ENCODE measurements around the gene HLTF.

The HLTF gene, protein sequence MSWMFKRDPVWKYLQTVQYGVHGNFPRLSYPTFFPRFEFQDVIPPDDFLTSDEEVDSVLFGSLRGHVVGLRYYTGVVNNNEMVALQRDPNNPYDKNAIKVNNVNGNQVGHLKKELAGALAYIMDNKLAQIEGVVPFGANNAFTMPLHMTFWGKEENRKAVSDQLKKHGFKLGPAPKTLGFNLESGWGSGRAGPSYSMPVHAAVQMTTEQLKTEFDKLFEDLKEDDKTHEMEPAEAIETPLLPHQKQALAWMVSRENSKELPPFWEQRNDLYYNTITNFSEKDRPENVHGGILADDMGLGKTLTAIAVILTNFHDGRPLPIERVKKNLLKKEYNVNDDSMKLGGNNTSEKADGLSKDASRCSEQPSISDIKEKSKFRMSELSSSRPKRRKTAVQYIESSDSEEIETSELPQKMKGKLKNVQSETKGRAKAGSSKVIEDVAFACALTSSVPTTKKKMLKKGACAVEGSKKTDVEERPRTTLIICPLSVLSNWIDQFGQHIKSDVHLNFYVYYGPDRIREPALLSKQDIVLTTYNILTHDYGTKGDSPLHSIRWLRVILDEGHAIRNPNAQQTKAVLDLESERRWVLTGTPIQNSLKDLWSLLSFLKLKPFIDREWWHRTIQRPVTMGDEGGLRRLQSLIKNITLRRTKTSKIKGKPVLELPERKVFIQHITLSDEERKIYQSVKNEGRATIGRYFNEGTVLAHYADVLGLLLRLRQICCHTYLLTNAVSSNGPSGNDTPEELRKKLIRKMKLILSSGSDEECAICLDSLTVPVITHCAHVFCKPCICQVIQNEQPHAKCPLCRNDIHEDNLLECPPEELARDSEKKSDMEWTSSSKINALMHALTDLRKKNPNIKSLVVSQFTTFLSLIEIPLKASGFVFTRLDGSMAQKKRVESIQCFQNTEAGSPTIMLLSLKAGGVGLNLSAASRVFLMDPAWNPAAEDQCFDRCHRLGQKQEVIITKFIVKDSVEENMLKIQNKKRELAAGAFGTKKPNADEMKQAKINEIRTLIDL

DNA sequence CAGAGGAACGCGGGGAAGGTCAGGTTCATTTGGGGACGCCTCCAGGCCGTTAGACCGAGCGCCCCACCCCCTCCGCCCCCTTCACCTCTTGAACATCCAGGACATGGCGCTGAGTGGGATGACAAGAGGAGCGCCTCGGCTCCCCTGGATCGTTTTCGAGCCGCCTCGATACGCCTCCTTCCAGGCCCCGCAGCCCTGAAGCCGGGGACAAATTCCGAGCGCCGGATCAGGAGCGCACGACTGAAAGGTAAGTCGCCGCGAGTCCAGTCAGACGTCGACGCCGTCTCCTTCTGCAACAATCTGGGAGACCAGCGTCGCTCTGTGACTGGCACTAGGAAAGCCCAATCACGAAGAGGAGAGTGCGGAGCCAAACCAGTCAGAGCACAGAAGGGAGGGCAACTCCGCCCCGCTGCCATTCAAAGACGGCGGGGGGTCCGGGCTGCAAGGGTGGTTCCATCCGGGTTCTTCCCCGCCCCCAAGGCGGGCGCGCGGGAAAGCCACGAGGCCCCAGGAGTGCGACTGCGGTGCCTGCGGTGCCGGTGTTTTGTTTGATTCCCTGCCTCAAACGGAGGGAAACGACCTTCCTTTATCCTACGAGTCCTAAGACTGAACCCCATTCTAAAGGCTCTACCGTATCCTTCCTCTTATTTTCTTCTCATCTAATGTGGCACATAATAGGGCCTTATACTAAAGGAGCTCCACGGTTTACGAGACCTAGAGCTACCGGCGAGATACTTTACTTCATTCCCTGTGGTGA, at the start of gene HLTF:
Gene HLTF, minus strand, starts transcription at position 302 of the 757 bp plus-strand sequence. Its CDS starts 197 bp downstream, at position 105.
- Histone ChIP-seq H3K4me1 (ENCODE audit: insufficient read depth, low read length) (no peaks in the 10 kb centered on the region), H3K9ac (ENCODE audit: low read depth, low read length) (peak within 1 kb of the TSS; percentile 77; the same call in 1 of the 2 replicates), H3K4me3 (ENCODE audit: low read length) (peak within 1 kb of the TSS; percentile 78), H3K36me3 (ENCODE audit: insufficient read depth, low read depth, low read length) (peaks cover 22% of the 10 kb centered on the region; the same call in 1 of the 2 replicates), H3K27ac (ENCODE audit: low read length) (no peak within 1 kb of the TSS), H3K9me3 (ENCODE audit: insufficient read depth, low read depth, low read length) (no peaks in the 10 kb centered on the region), H3K27me3 (ENCODE audit: insufficient read depth, low read length) (peaks cover 9% of the 10 kb centered on the region)

DNA sequence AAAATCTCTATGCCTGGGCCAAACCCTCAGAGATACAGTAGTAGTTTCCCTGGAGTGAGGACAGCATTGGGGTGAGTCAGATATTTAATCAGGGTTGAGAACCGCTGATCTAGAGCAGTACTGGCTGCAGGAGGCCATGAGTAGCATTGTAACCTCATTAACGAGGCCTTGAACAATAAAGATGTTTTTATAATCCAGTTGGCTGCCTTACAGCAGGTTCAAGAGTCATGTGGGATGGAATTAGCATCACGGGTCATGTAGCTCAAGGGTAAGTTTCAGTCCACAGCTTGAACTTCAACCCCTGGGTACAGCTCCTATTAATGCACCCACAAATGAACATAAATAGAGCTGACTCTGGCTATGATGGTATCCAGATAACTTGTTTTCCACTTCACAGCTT, 48.2 kb upstream of the HLTF start:
- no peak overlapping the region for H3K4me3 ChIP-seq (ENCODE audit: low read length)
- peaks cover 15% of the 10 kb centered on the region; the same call in 1 of the 2 replicates for H3K4me1 ChIP-seq (ENCODE audit: insufficient read depth, low read length)
- H3K27me3 ChIP-seq (ENCODE audit: insufficient read depth, low read length), result no peaks in the 10 kb centered on the region
- H3K36me3 ChIP-seq (ENCODE audit: insufficient read depth, low read depth, low read length), result no peaks in the 10 kb centered on the region
- H3K27ac ChIP-seq (ENCODE audit: low read length), result no peak overlapping the region
- no peak overlapping the region for H3K9ac ChIP-seq (ENCODE audit: low read depth, low read length)
- H3K9me3 ChIP-seq (ENCODE audit: insufficient read depth, low read depth, low read length), result no peaks in the 10 kb centered on the region

DNA sequence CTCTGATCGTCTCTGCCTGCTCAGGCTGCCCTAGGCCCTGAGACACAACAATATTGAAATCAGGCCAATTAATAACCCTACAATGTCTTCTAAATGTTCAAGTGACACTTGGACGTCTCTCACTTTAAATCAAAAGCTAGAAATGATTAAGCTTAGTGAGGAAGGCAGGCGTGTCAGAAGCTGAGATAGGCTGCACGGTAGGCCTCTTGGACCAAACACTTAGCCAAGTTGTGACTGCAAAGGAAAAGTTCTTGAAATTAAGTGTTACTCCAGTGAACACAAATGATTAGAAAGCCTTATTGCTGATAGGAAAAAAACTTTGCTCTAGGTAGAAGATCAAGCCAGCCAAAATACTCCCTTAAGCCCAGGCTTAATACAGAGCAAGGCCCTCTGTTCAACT, 45.3 kb upstream of the HLTF start:
- Histone ChIP-seq H3K9ac (ENCODE audit: low read depth, low read length) (0 out of 2 replicates have a peak overlapping the region, but pooled peaks have one; percentile 16), H3K36me3 (ENCODE audit: insufficient read depth, low read depth, low read length) (no peaks in the 10 kb centered on the region), H3K4me1 (ENCODE audit: insufficient read depth, low read length) (peaks cover 15% of the 10 kb centered on the region; the same call in 1 of the 2 replicates), H3K4me3 (ENCODE audit: low read length) (peak overlapping the region; percentile 89; the same call in 1 of the 2 replicates), H3K27me3 (ENCODE audit: insufficient read depth, low read length) (peaks cover 14% of the 10 kb centered on the region; the same call in 1 of the 2 replicates), H3K9me3 (ENCODE audit: insufficient read depth, low read depth, low read length) (no peaks in the 10 kb centered on the region), H3K27ac (ENCODE audit: low read length) (no peak overlapping the region)

DNA sequence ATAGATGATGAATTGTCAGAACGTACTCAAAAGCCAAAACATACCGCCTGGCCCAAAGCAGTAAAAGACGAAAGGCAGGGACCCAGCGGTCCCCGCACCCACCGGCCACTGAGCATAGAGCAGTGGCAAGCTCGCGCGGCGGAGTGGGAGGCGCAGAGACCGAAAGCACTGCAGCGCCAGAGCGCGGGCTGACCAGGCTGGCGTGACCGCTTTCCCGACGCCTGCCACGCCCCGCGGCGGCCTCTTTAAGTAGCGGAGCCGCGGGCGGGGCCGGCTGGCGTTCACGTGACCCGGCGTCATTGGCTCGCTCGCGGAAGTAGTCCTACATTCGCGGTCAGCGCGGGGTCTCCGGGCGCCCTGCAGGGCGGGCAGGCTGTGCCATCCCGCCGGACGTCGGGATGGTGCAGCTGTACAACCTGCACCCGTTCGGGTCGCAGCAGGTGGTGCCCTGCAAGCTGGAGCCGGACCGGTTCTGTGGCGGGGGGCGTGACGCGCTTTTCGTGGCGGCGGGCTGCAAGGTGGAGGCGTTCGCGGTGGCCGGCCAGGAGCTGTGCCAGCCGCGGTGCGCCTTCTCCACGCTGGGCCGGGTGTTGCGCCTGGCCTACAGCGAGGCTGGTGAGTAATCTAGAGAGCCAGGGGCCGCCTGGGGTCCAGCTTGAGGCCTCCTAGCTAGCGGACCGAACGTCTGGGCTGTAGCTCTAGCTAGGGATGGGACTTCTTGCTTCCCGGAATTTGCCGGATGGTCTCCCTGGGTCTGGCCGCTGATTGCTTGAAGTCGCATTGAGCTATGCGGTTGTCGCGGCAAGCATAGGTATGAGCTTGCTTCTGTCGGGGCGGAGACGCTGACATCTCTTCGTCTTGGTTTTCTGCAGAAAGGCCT, 43.2 kb upstream of the HLTF start, which contains the start of gene HPS3:
Gene HPS3, plus strand, starts transcription at position 313 of the 880 bp plus-strand sequence. Its CDS starts 86 bp downstream, at position 399.
- Histone ChIP-seq H3K4me1 (ENCODE audit: insufficient read depth, low read length) (peaks cover 12% of the 10 kb centered on the region; the same call in 1 of the 2 replicates), H3K9me3 (ENCODE audit: insufficient read depth, low read depth, low read length) (no peaks in the 10 kb centered on the region), H3K36me3 (ENCODE audit: insufficient read depth, low read depth, low read length) (no peaks in the 10 kb centered on the region), H3K4me3 (ENCODE audit: low read length) (peak within 1 kb of the TSS; percentile 89), H3K27ac (ENCODE audit: low read length) (no peak within 1 kb of the TSS), H3K27me3 (ENCODE audit: insufficient read depth, low read length) (peaks cover 14% of the 10 kb centered on the region; the same call in 1 of the 2 replicates), H3K9ac (ENCODE audit: low read depth, low read length) (peak within 1 kb of the TSS; percentile 72; the same call in 1 of the 2 replicates)

DNA sequence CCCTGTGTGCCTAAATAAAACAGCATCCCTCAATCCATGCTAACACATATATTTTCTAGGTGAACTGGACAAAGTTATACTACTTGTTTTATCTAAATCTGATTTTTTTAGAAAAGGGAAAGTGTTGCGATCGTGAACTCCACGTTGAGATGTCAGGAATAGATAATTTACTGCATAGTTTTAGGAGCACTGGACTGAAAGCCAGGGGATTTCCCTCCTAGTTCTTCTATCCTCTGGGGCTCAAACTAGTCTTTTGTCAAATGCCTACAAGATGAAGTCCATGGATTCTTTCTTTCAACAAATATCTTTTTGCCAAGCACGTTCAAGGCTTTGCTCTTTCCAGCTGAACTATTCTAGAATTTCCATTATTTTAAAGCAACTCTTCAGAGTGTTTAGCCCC, 42.5 kb upstream of the HLTF start:
- peak overlapping the region; percentile 66; the same call in 1 of the 2 replicates for H3K9ac ChIP-seq (ENCODE audit: low read depth, low read length)
- H3K4me1 ChIP-seq (ENCODE audit: insufficient read depth, low read length), result peaks cover 8% of the 10 kb centered on the region; the same call in 1 of the 2 replicates
- H3K27ac ChIP-seq (ENCODE audit: low read length), result no peak overlapping the region
- no peaks in the 10 kb centered on the region for H3K9me3 ChIP-seq (ENCODE audit: insufficient read depth, low read depth, low read length)
- H3K4me3 ChIP-seq (ENCODE audit: low read length), result peak overlapping the region; percentile 89
- peaks cover 14% of the 10 kb centered on the region; the same call in 1 of the 2 replicates for H3K27me3 ChIP-seq (ENCODE audit: insufficient read depth, low read length)
- H3K36me3 ChIP-seq (ENCODE audit: insufficient read depth, low read depth, low read length), result no peaks in the 10 kb centered on the region

DNA sequence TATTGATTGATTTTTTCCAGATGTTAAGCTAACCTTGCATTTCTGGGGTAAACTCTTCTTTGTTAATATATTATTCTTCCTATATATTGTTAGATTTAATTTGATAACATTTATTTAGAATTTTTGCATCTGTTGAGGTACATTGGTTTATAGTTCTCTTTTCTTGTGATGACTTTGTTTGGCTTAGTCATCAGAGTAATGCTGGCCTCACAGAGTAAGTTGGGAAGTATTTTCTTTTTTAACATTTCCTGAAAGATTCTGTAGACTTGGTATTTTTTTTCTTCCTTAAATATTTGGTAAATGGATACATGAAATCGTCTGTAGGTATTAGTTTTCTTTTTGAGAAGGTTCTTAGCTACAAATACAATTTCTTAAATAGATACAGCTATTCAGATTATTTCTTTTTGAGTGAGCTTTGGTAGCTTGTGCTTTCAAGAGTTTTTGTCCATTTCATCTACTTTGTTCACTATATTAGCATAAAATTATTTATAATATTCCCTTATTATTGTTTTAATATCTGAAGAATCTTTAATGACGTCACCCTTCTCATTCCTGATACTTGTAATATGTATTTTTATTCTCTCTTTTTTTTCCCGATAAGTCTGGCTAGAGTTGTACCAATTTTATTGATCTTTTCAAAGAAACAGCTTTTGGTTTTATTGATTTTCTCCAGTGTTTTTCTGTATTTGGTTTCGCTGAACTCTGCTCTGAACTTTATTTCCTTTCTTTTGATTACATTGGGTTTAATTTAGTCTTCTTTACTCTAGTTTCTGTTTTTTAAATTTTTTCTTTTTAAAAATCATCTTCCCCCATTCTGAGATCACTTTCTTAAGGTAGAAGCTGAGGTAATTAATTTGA, 36.6 kb upstream of the HLTF start:
- Histone ChIP-seq H3K4me3 (ENCODE audit: low read length) (no peak overlapping the region), H3K36me3 (ENCODE audit: insufficient read depth, low read depth, low read length) (no peaks in the 10 kb centered on the region), H3K4me1 (ENCODE audit: insufficient read depth, low read length) (peaks cover 4% of the 10 kb centered on the region; the same call in 1 of the 2 replicates), H3K27ac (ENCODE audit: low read length) (no peak overlapping the region), H3K9me3 (ENCODE audit: insufficient read depth, low read depth, low read length) (no peaks in the 10 kb centered on the region), H3K27me3 (ENCODE audit: insufficient read depth, low read length) (peaks cover 2% of the 10 kb centered on the region; the same call in 1 of the 2 replicates), H3K9ac (ENCODE audit: low read depth, low read length) (no peak overlapping the region)

DNA sequence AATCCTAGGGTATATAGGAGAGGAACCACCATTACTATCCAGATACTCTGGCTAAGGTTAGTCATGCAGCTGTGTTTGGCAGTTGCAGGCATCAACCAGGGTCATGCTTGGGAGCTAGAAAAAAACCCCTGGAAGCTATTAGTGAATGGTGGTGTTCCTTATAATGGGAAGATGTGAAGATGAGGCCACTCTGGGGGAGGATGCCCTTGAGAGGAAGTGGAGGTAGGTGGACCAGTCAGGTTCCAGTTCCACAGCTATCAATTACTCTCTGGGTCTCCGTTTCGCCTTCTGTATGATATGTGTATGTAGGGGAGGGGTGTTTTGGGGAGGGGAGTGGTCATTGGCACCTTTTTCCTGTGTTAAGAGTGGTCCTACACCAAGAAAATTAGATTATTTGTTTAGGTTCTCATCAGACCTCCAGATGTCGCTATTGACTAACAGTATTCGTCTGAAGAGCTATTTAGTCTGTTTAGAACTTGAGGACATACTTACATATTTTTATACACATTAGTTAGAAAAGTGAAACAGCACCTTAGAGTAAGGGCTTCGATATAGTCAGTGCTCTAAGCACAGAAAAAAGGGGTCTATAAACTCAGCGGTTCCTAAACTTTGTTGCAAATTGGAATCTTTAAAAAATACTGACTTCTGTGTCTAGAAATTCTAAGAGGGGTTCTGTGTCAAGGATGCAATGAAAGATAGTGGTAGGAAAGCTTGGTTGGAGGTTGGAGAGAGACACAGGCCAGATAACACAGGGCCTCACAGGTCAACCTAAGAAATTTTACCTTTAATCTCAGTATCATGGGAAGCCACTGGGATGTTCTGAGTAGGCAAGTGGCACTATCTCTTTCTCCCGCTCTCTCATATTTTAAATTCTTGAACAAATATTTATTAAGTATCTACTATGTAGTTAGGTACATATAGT, 34.0 kb upstream of the HLTF start:
- H3K4me1 ChIP-seq (ENCODE audit: insufficient read depth, low read length), result peaks cover 4% of the 10 kb centered on the region; the same call in 1 of the 2 replicates
- no peak overlapping the region for H3K4me3 ChIP-seq (ENCODE audit: low read length)
- H3K9me3 ChIP-seq (ENCODE audit: insufficient read depth, low read depth, low read length), result no peaks in the 10 kb centered on the region
- H3K27ac ChIP-seq (ENCODE audit: low read length), result no peak overlapping the region
- no peaks in the 10 kb centered on the region for H3K27me3 ChIP-seq (ENCODE audit: insufficient read depth, low read length)
- H3K9ac ChIP-seq (ENCODE audit: low read depth, low read length), result no peak overlapping the region
- H3K36me3 ChIP-seq (ENCODE audit: insufficient read depth, low read depth, low read length), result no peaks in the 10 kb centered on the region

DNA sequence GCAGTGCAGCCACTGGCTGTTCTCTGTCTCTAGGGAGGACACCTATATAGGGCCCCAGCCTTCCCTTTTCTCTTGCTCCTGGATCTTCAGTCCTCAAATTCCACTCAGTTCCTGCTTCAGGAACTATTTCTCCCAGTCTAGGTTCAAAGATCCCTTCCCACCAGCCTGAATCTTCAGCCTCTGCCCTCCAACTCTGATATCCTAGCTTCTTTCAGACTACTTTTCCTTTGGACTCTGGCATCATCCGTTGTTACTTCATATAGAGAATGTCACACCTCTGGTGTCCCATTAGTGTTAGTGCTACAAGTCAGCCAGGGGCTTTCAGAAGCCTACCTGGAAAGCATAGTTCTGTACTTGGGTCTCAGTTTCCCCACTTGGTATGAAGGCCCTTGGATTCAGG, 33.1 kb upstream of the HLTF start:
- no peak overlapping the region for H3K27ac ChIP-seq (ENCODE audit: low read length)
- H3K9ac ChIP-seq (ENCODE audit: low read depth, low read length), result no peak overlapping the region
- H3K27me3 ChIP-seq (ENCODE audit: insufficient read depth, low read length), result no peaks in the 10 kb centered on the region
- no peaks in the 10 kb centered on the region for H3K9me3 ChIP-seq (ENCODE audit: insufficient read depth, low read depth, low read length)
- no peak overlapping the region for H3K4me3 ChIP-seq (ENCODE audit: low read length)
- peaks cover 7% of the 10 kb centered on the region; the same call in 1 of the 2 replicates for H3K4me1 ChIP-seq (ENCODE audit: insufficient read depth, low read length)
- no peaks in the 10 kb centered on the region for H3K36me3 ChIP-seq (ENCODE audit: insufficient read depth, low read depth, low read length)

DNA sequence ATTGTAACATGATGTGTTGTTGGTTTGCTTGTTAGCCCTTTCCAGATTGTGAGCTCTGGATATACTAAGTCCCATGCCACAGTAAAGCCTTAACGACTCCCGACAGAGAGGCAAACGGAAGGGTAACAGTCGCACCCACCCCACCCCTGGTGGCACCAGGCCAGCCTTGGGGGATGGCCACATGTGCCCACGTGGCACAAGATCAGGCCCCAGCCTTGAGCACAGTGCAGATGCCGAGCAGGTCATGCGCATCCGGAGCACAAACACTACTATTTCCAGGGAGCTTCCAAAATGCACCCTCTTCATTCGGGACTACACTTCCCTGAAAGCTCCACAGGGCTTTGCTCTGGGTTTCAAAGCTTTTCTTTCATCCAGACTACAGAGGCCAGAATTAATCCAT, 32.4 kb upstream of the HLTF start:
- H3K4me3 ChIP-seq (ENCODE audit: low read length), result no peak overlapping the region
- no peaks in the 10 kb centered on the region for H3K36me3 ChIP-seq (ENCODE audit: insufficient read depth, low read depth, low read length)
- no peak overlapping the region for H3K9ac ChIP-seq (ENCODE audit: low read depth, low read length)
- H3K27ac ChIP-seq (ENCODE audit: low read length), result no peak overlapping the region
- no peaks in the 10 kb centered on the region for H3K9me3 ChIP-seq (ENCODE audit: insufficient read depth, low read depth, low read length)
- no peaks in the 10 kb centered on the region for H3K27me3 ChIP-seq (ENCODE audit: insufficient read depth, low read length)
- peaks cover 12% of the 10 kb centered on the region; the same call in 1 of the 2 replicates for H3K4me1 ChIP-seq (ENCODE audit: insufficient read depth, low read length)

All from iPS-20b (cell line).